Stimulated activated CD4-positive, alpha-beta T cell treated with anti-CD3 and anti-CD28 coated beads, Interleukin-12 subunit alpha, Interleukin-12 subunit beta, amount 100 ng/mL, for 48 hours (primary cell): ENCODE measurements around the gene JARID2.

Experiments used
- DNase-seq, 3 donors: peaks; one replicate each; pipeline ENCODE4 v3.0.0-alpha.2; 2020; ENCODE audit warnings: low read depth in 2 of 3, low spot score in 1 of 3

JARID2 gene

DNA sequence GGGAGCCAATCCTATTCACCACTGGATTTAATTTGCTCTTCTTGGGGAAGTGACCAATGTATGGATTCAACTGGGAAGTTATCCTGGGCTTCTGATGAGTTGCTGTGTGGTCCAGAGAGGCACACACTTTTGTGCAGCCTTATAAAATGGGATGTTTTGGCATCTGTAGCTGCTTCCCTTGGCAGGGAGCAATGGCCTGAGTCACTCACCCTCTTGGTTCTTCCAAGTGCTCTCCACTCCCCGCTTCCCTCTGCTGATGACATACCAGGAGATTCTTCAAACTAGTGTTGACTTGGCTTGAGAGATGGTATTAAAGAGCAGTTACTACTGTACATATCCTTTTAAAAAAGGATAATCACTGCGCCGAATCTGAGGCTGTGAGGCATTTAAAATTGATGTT is 105.8 kb downstream of the JARID2 start:
- DNase-seq = no peak

DNA sequence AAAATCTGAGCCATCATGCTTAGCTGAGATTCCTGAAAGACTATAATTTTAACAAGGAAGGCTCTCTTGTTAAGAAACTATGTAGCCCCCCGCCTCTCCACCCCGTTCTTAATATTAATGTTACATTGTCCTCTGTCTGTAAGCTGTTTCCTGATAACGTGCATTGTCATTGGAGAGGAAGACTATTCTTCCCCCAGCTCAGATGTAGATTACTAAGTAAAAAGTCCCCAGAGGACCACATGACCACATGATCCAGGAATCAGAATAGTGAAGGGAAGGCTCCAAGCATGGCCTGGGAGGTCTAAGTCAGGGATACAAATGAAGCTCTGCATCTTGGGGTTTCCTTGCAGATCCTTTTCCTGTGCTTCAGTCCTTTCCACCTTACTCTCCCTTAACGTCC is 106.4 kb downstream of the JARID2 start:
- no peak for DNase-seq

DNA sequence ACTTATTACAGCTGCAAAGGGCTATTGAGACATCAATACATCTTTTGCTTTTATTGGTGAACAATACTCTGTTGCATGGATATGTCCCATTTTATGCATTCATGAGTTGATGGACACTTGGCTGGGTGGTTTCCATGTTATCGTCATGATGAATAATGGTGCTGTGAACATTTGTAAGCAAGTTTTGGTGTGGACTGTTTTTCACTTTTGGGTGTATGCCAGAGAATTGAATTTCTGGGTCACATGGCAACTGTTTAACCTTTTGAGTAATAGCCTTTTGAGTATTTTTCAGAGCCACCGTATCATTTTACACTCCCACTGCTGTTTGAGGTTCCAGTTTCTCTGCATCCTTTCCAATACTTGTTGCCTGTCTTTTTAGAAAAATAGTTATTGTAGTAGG is 107.0 kb downstream of the JARID2 start:
- DNase-seq = no peak

GRCh38 chr6:15355683-15356099 is 109.8 kb downstream of the JARID2 start:
- no peak for DNase-seq

DNA sequence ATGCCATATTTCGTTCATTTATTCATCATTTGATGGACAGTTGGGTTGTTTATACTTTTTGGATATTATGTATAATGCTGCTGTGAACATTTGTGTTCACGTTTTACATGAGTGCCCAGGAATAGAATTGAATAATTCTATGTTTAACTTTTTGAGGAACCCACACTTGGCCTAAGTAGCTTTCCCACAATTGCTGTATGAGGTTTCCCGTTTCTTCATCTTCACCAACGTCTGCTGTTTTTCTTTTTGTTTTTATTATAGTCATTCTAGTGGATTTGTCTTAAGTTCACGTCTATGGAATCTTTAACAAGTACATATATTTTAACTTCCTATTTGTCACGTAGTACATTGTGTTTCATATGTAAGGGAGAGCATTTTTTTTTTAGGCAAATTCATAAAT is 110.3 kb downstream of the JARID2 start:
- DNase-seq = no peak

- no peak for DNase-seq
Observed at GRCh38 chr6:15356937-15357336, 111.1 kb downstream of the JARID2 start.

DNA sequence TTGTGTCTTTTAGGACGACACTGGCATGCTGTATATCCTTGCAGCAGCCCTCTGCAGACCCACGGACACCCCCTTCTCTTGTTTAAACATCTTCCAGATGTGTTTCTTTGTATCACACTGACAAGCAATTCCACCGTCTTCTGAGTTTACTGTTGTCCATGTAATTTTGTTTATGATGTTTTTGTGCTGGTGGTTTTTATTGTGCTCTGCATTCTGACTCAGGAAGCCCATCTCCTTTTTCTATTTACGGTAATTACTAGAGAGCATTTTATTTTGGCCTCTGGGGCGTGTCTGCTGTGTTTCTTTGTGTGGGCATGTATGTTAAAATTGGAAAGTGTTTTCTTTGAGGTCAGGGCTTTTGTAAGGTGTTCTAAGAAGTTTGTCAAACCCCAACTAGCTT is 111.9 kb downstream of the JARID2 start:
- no peak for DNase-seq

GRCh38 chr6:15358579-15359327 is 112.9 kb downstream of the JARID2 start:
- no peak for DNase-seq

DNA sequence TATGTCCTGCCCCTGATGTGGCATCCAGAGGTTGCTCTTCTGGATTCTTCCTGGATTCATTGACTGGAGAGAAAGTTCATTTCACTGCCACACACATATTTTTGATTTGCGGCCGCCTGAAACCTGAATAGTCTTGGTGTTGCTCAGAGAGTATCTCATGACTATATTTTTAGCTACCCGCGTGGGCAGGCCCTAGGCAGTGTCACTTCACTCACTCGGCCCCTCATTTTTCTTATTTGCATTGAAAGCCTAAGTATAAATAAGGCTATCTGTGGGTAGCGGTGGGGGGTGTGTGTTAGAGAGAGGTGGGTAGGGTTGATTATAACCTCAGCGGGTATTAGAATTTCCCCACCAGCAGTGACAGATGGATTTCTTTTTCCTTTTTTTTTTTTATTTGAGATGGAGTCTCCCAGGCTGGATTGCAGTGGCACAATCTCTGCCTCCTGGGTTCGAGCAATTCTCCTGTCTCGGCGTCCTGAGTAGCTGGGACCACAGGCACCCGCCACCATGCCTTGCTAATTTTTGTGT is 113.5 kb downstream of the JARID2 start:
- DNase-seq = no peak

DNA sequence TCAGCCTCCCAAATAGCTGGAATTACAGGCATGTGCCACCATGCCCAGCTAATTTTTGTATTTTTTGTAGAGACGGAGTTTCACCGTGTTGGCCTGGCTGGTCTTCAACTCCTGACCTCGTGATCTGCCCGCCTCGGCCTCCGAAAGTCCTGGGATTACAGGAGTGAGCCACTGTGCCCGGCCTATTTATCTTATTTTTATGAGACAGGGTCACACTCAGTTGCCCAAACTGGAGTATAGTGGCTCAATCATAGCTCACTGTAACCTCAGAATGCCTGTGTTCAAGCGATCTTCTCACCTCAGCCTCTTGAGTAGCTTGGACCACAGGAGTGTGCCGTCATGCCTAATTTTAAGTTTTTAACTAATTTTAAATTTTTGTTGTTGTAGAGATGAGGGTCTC is 114.4 kb downstream of the JARID2 start:
- no peak for DNase-seq

GRCh38 chr6:15361197-15361596 is 115.3 kb downstream of the JARID2 start:
- no peak for DNase-seq

- DNase-seq = no peak
Observed at GRCh38 chr6:15362274-15363160, 116.6 kb downstream of the JARID2 start.

DNA sequence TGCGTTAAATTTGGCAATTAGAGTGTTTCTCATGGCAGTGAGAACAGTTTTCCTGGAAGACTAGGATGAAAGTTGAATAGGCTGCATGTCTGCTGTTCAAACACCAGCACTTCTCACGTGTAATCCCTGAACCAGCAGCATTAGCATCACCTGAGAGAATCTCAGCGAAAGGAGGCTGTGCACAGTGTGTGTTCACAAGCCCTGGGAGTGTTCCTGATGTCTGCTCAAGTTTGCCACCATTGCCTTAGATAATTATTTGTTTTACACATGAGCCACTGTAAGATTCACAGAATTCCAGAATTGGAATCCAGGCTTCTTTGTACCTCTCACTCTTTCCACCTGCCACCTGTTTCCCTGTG is 117.3 kb downstream of the JARID2 start:
- no peak for DNase-seq

DNA sequence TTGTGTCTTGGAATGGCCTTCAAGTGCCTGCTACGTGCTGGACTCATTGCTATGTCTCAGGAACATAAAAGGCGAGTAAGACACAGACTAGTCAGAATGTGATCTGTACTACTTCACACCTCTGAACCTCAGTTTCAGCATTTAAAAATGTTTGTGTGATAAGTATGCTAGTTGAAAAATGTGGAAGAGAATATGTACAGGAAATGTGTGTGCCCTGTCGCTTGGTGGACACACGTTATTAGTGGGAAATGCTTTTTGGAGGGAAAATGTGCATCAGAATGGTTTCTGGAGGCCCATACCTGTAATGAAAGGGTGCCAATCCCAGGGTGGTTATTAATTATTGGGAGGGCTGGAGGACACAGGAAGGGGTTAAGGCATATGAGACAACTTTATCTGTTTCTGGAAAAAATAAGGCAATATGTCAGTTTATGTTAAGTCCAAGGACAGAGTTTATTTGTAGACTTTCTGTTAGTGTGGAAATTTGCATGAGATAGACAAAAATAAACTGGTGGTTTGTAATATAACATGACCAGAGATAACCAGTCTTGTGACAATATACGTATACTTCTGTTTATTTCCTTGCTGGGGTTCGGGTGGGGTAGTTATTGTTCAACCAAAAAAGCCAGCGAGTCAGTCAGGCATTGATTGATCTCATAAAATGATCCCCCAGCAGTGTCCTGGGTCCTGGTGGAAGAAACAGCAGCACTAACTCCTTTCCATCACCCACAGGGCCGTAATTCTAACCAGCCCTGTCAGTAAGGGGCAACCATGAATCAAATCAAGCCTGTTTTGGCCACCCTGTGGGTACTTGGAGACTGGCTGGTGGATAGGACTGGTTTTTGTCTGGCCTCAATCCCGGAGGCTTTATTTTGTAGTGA is 117.9 kb downstream of the JARID2 start:
- no peak for DNase-seq

- no peak for DNase-seq
Observed at GRCh38 chr6:15364401-15365037, 118.7 kb downstream of the JARID2 start.

GRCh38 chr6:15365273-15365687 is 119.4 kb downstream of the JARID2 start:
- DNase-seq = peak in 1 of 3 donors; percentile 22

GRCh38 chr6:15366003-15366535 is 120.2 kb downstream of the JARID2 start:
- no peak for DNase-seq

- DNase-seq = no peak
Observed at GRCh38 chr6:15366879-15367278, 121.0 kb downstream of the JARID2 start.

DNA sequence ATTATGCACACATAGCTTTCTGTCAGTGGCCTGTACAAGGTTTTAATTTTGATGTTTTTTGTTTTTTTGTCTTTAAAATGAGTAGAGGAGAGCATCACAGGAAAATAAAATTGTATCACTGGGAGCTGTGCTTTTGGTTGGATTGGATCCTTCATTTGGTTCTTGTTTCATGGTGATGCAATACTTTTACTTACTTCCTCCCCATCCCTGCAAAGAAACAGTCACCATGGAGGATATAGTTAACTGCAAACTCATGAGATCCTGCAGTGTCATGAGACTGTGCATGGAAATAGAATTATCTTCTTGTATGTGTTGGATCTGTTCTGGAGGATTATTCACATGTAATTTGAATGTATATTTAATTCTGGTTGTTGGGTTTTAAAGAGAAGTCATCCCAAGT is 122.3 kb downstream of the JARID2 start:
- no peak for DNase-seq

GRCh38 chr6:15368873-15369272 is 123.0 kb downstream of the JARID2 start:
- DNase-seq = no peak
